ENCODE data around the gene LDHAL6B.

The LDHAL6B gene

GRCh38 chr15:59191855-59192237 is 14.8 kb upstream of the LDHAL6B start:
- TF ChIP-seq CTCF (IDR thresholded peaks at IDR 0.05; ENCODE audit: low read depth, low read length, poor library complexity, severe bottlenecking): no peak
- no peak for TF ChIP-seq EZH2phosphoT487 (IDR thresholded peaks at IDR 0.05; ENCODE audit: borderline replicate concordance, low read length)
- Histone ChIP-seq H4K20me1 (ENCODE audit: control insufficient read depth, insufficient read depth, low read depth, low read length) (no peaks in the 10 kb centered on the region), H3K27me3 (ENCODE audit: control insufficient read depth, low read length) (no peaks in the 10 kb centered on the region), H3F3A (ENCODE audit: control insufficient read depth, insufficient read depth) (no peaks in the 10 kb centered on the region), H3K9me2 (replicated peaks; ENCODE audit: control insufficient read depth, low read length) (no peaks in the 10 kb centered on the region), H3K4me1 (ENCODE audit: control insufficient read depth, low read length) (no peaks in the 10 kb centered on the region), H3K27ac (ENCODE audit: low read depth, low read length) (no peak overlapping the region), H3K4me2 (ENCODE audit: low read length) (no peak overlapping the region), H3K9me3 (ENCODE audit: control insufficient read depth, insufficient read depth, low read length) (no peaks in the 10 kb centered on the region), H3K79me2 (ENCODE audit: control insufficient read depth, low read length) (no peaks in the 10 kb centered on the region), H3K4me3 (ENCODE audit: low read length) (no peak overlapping the region), H3K36me3 (ENCODE audit: control insufficient read depth, low read length) (peaks cover 33% of the 10 kb centered on the region)

GRCh38 chr15:59194639-59195325 is 11.9 kb upstream of the LDHAL6B start:
- no peaks in the 10 kb centered on the region for H3K9me2 ChIP-seq (replicated peaks; ENCODE audit: control insufficient read depth, low read length)
- peaks cover 28% of the 10 kb centered on the region for H3K36me3 ChIP-seq (ENCODE audit: control insufficient read depth, low read length)
- no peaks in the 10 kb centered on the region for H3K79me2 ChIP-seq (ENCODE audit: control insufficient read depth, low read length)
- H3K4me2 ChIP-seq (ENCODE audit: low read length): no peak overlapping the region
- H4K20me1 ChIP-seq (ENCODE audit: control insufficient read depth, insufficient read depth, low read depth, low read length): no peaks in the 10 kb centered on the region
- H3F3A ChIP-seq (ENCODE audit: control insufficient read depth, insufficient read depth): no peaks in the 10 kb centered on the region
- no peaks in the 10 kb centered on the region for H3K9me3 ChIP-seq (ENCODE audit: control insufficient read depth, insufficient read depth, low read length)
- TF ChIP-seq EZH2phosphoT487 (IDR thresholded peaks at IDR 0.05; ENCODE audit: borderline replicate concordance, low read length) (no peak), CTCF (IDR thresholded peaks at IDR 0.05; ENCODE audit: low read depth, low read length, poor library complexity, severe bottlenecking) (no peak)
- no peaks in the 10 kb centered on the region for H3K4me1 ChIP-seq (ENCODE audit: control insufficient read depth, low read length)
- no peak overlapping the region for H3K4me3 ChIP-seq (ENCODE audit: low read length)
- no peak overlapping the region for H3K27ac ChIP-seq (ENCODE audit: low read depth, low read length)
- H3K27me3 ChIP-seq (ENCODE audit: control insufficient read depth, low read length): no peaks in the 10 kb centered on the region

- no peaks in the 10 kb centered on the region for H3K27me3 ChIP-seq (ENCODE audit: control insufficient read depth, low read length)
- H3K9me3 ChIP-seq (ENCODE audit: control insufficient read depth, insufficient read depth, low read length): no peaks in the 10 kb centered on the region
- no peak overlapping the region for H3K4me3 ChIP-seq (ENCODE audit: low read length)
- TF ChIP-seq CTCF (IDR thresholded peaks at IDR 0.05; ENCODE audit: low read depth, low read length, poor library complexity, severe bottlenecking) (no peak), EZH2phosphoT487 (IDR thresholded peaks at IDR 0.05; ENCODE audit: borderline replicate concordance, low read length) (no peak)
- H3K4me1 ChIP-seq (ENCODE audit: control insufficient read depth, low read length): no peaks in the 10 kb centered on the region
- H3K79me2 ChIP-seq (ENCODE audit: control insufficient read depth, low read length): no peaks in the 10 kb centered on the region
- no peaks in the 10 kb centered on the region for H3K9me2 ChIP-seq (replicated peaks; ENCODE audit: control insufficient read depth, low read length)
- H3K36me3 ChIP-seq (ENCODE audit: control insufficient read depth, low read length): peaks cover 25% of the 10 kb centered on the region; the same call in 1 of the 2 replicates
- no peaks in the 10 kb centered on the region for H3F3A ChIP-seq (ENCODE audit: control insufficient read depth, insufficient read depth)
- no peak overlapping the region for H3K4me2 ChIP-seq (ENCODE audit: low read length)
- H4K20me1 ChIP-seq (ENCODE audit: control insufficient read depth, insufficient read depth, low read depth, low read length): no peaks in the 10 kb centered on the region
- no peak overlapping the region for H3K27ac ChIP-seq (ENCODE audit: low read depth, low read length)
Measured at GRCh38 chr15:59196416-59196815, 10.2 kb upstream of the LDHAL6B start.

Measured in DOHH2 (cell line).